Measurements from ENCODE around the gene WARS2. TPM values are rescaled to one million over a fixed set of nuclear protein-coding genes. Genes with fewer than 3 reads are reported as not detected.

Gene WARS2
- total RNA-seq, 4 donors from 2014 or later = 13.3 to 28.1 (median 16.2) TPM

DNA sequence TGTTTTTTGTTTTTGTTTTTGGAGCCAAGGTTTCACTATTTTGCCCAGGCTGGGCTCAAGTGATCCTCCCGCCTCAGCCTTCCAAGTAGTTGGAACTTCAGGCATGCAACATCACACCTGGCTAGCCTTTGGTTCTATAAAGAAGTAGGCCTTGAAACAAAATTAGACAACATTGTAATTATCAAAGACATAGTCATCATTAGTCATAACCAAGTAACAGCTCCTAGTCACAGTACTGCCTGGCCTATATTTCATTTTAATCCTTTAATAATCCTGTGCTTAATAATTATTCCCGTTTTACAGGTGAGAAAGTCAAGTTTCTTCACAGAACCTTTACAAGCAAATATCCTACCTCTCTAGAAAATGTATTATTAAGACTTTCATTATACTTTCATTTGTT is 100.0 kb downstream of the WARS2 start:
- Histone ChIP-seq H3K27ac (no peak overlapping the region), H3K27me3 (no peaks in the 10 kb centered on the region), H3K4me3 (no peak overlapping the region), H3K9me3 (no peaks in the 10 kb centered on the region), H3K36me3 (peaks cover 19% of the 10 kb centered on the region), H3K4me1 (peaks cover 1% of the 10 kb centered on the region)
- WGBS = 85% methylated on average over 2 of the region's 2 CpGs
- no peak for DNase-seq (ENCODE audit: low spot score in 2 of 2)
- TF ChIP-seq EP300 (IDR thresholded peaks at IDR 0.05) = no peak
- TF ChIP-seq POLR2AphosphoS5 (IDR thresholded peaks at IDR 0.05) = no peak
- no peak for TF ChIP-seq POLR2A (IDR thresholded peaks at IDR 0.05)
- no peak for TF ChIP-seq CTCF (IDR thresholded peaks at IDR 0.05)

DNA sequence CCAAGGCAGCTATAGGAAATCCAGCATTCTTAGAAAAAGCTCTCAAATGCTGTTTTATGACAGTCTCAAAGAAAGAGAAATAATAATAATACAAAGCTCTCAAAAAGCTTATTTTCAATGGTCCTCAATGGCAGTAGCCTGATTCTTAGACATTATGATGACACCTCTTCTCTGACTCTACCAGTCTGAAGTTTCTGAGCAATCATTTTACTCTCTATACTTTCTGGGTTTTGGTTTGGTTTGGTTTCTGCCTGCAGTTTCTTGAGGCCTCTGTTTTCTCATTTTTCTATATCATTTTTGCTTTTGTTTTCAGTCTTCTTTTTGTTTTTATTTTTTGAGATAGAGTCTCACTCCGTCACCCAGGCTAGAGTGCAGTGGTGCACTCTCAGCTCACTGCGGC is 102.1 kb downstream of the WARS2 start:
- no peak overlapping the region for H3K27ac ChIP-seq
- H3K4me3 ChIP-seq = no peak overlapping the region
- DNase-seq (ENCODE audit: low spot score in 2 of 2) = no peak
- no peaks in the 10 kb centered on the region for H3K9me3 ChIP-seq
- TF ChIP-seq EP300 (IDR thresholded peaks at IDR 0.05) (no peak), POLR2AphosphoS5 (IDR thresholded peaks at IDR 0.05) (no peak), CTCF (IDR thresholded peaks at IDR 0.05) (no peak), POLR2A (IDR thresholded peaks at IDR 0.05) (no peak)
- 98% methylated on average over 2 of the region's 2 CpGs for WGBS
- H3K4me1 ChIP-seq = no peaks in the 10 kb centered on the region
- H3K36me3 ChIP-seq = peaks cover 14% of the 10 kb centered on the region
- H3K27me3 ChIP-seq = no peaks in the 10 kb centered on the region

- Histone ChIP-seq H3K27me3 (no peaks in the 10 kb centered on the region), H3K4me1 (no peaks in the 10 kb centered on the region), H3K27ac (no peak overlapping the region), H3K4me3 (no peak overlapping the region), H3K9me3 (no peaks in the 10 kb centered on the region), H3K36me3 (peaks cover 20% of the 10 kb centered on the region)
- TF ChIP-seq EP300 (IDR thresholded peaks at IDR 0.05) (no peak), CTCF (IDR thresholded peaks at IDR 0.05) (no peak), POLR2A (IDR thresholded peaks at IDR 0.05) (no peak), POLR2AphosphoS5 (IDR thresholded peaks at IDR 0.05) (no peak)
- no peak for DNase-seq (ENCODE audit: low spot score in 2 of 2)
These were observed 106.1 kb downstream of the WARS2 start for GRCh38 chr1:119034359-119034758.

DNA sequence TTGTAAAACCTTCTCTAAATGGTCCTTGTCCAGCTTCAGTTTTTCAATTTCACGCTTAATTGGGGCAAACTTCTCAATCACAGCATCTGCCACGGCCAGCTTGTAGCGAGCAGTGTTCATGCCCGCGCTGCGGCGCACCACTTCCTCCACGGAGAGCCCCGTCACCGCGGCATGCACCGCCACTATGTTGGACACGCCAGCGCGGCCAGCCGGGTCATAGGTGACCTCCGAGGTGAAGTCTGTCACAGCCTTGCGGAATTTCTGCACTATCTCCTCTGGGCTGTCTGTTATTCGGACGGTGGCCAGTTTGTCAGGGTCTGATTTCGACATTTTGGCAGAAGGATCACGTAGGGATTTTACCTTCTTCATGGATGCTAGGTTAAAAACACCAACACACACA is 107.5 kb downstream of the WARS2 start:
- Histone ChIP-seq H3K4me3 (no peak overlapping the region), H3K27me3 (no peaks in the 10 kb centered on the region), H3K36me3 (peaks cover 17% of the 10 kb centered on the region), H3K9me3 (no peaks in the 10 kb centered on the region), H3K27ac (no peak overlapping the region), H3K4me1 (no peaks in the 10 kb centered on the region)
- DNase-seq (ENCODE audit: low spot score in 2 of 2) = no peak
- no peak for TF ChIP-seq EP300 (IDR thresholded peaks at IDR 0.05)
- TF ChIP-seq POLR2A (IDR thresholded peaks at IDR 0.05) = no peak
- no peak for TF ChIP-seq POLR2AphosphoS5 (IDR thresholded peaks at IDR 0.05)
- no peak for TF ChIP-seq CTCF (IDR thresholded peaks at IDR 0.05)
- 99% methylated on average over 22 of the region's 22 CpGs for WGBS

DNA sequence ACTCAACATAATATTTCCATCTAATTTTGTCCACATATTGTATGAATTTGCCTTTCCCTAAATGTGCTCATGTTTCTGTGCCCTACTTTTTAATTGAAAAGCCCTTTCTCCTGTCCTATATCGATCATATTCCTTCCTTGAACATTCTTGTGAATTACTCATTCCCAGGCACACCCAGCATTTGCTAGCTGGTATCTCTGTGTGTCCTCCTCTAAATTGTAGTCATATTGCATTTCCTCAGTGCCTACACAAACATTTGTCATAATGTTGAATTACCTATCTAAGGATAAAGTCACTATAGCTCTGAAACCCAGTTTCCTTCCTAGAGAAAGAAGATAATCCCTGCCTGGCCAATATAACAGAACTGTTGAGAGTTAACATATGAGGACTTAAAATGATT is 112.7 kb downstream of the WARS2 start:
- Histone ChIP-seq H3K36me3 (peaks cover 3% of the 10 kb centered on the region), H3K4me1 (no peaks in the 10 kb centered on the region), H3K27ac (no peak overlapping the region), H3K4me3 (no peak overlapping the region), H3K27me3 (no peaks in the 10 kb centered on the region), H3K9me3 (no peaks in the 10 kb centered on the region)
- no peak for DNase-seq (ENCODE audit: low spot score in 2 of 2)
- TF ChIP-seq EP300 (IDR thresholded peaks at IDR 0.05) (no peak), POLR2AphosphoS5 (IDR thresholded peaks at IDR 0.05) (no peak), POLR2A (IDR thresholded peaks at IDR 0.05) (no peak), CTCF (IDR thresholded peaks at IDR 0.05) (no peak)
- WGBS = 61% methylated on average over 1 of the region's 1 CpG

All from suprapubic skin (tissue), 4 donors.